Measurements from ENCODE around the gene TSC22D2.

The TSC22D2 gene

GRCh38 chr3:150394606-150395005 is 13.5 kb upstream of the TSC22D2 start:
- TF ChIP-seq CTCF (conservative IDR thresholded peaks at IDR 0.05; ENCODE audit: low read length) (no peak), EZH2phosphoT487 (IDR thresholded peaks at IDR 0.05; ENCODE audit: borderline replicate concordance) (no peak)
- no peak overlapping the region for H2AFZ ChIP-seq (ENCODE audit: low read length)
- no peak overlapping the region for H3K4me2 ChIP-seq (ENCODE audit: low read depth, low read length, poor library complexity, severe bottlenecking)
- H4K20me1 ChIP-seq (ENCODE audit: insufficient read depth, low read length, poor library complexity, severe bottlenecking) = no peaks in the 10 kb centered on the region
- no peak overlapping the region for H3K4me3 ChIP-seq (ENCODE audit: low read length, poor library complexity, severe bottlenecking)
- H3K36me3 ChIP-seq (ENCODE audit: insufficient read depth, low read length) = no peaks in the 10 kb centered on the region
- H3K9me3 ChIP-seq (ENCODE audit: insufficient read depth, low read depth, low read length) = no peaks in the 10 kb centered on the region
- no peaks in the 10 kb centered on the region for H3F3A ChIP-seq (ENCODE audit: low read depth)
- no peak overlapping the region for H3K9ac ChIP-seq (ENCODE audit: low read depth, low read length, poor library complexity, severe bottlenecking)
- no peaks in the 10 kb centered on the region for H3K27me3 ChIP-seq (ENCODE audit: insufficient read depth, low read length, poor library complexity, severe bottlenecking)
- no peaks in the 10 kb centered on the region for H3K79me2 ChIP-seq (ENCODE audit: insufficient read depth, low read length)
- peaks cover 15% of the 10 kb centered on the region for H3K4me1 ChIP-seq (ENCODE audit: insufficient read depth, low read length, poor library complexity, severe bottlenecking)
- no peaks in the 10 kb centered on the region for H3K9me2 ChIP-seq (replicated peaks; ENCODE audit: low read depth, low read length)

GRCh38 chr3:150396491-150396890 is 11.6 kb upstream of the TSC22D2 start:
- no peaks in the 10 kb centered on the region for H3K79me2 ChIP-seq (ENCODE audit: insufficient read depth, low read length)
- no peak overlapping the region for H2AFZ ChIP-seq (ENCODE audit: low read length)
- no peaks in the 10 kb centered on the region for H3F3A ChIP-seq (ENCODE audit: low read depth)
- H3K9me2 ChIP-seq (replicated peaks; ENCODE audit: low read depth, low read length) = no peaks in the 10 kb centered on the region
- H3K27me3 ChIP-seq (ENCODE audit: insufficient read depth, low read length, poor library complexity, severe bottlenecking) = no peaks in the 10 kb centered on the region
- TF ChIP-seq EZH2phosphoT487 (IDR thresholded peaks at IDR 0.05; ENCODE audit: borderline replicate concordance) = no peak
- TF ChIP-seq CTCF (conservative IDR thresholded peaks at IDR 0.05; ENCODE audit: low read length) = no peak
- H3K9ac ChIP-seq (ENCODE audit: low read depth, low read length, poor library complexity, severe bottlenecking) = no peak overlapping the region
- H3K36me3 ChIP-seq (ENCODE audit: insufficient read depth, low read length) = no peaks in the 10 kb centered on the region
- no peaks in the 10 kb centered on the region for H3K4me1 ChIP-seq (ENCODE audit: insufficient read depth, low read length, poor library complexity, severe bottlenecking)
- H3K4me2 ChIP-seq (ENCODE audit: low read depth, low read length, poor library complexity, severe bottlenecking) = no peak overlapping the region
- no peaks in the 10 kb centered on the region for H3K9me3 ChIP-seq (ENCODE audit: insufficient read depth, low read depth, low read length)
- H3K4me3 ChIP-seq (ENCODE audit: low read length, poor library complexity, severe bottlenecking) = no peak overlapping the region
- no peaks in the 10 kb centered on the region for H4K20me1 ChIP-seq (ENCODE audit: insufficient read depth, low read length, poor library complexity, severe bottlenecking)

- TF ChIP-seq CTCF (conservative IDR thresholded peaks at IDR 0.05; ENCODE audit: low read length) (no peak), EZH2phosphoT487 (IDR thresholded peaks at IDR 0.05; ENCODE audit: borderline replicate concordance) (no peak)
- H3K27me3 ChIP-seq (ENCODE audit: insufficient read depth, low read length, poor library complexity, severe bottlenecking) = no peaks in the 10 kb centered on the region
Measured at GRCh38 chr3:150396956-150397550, 11.0 kb upstream of the TSC22D2 start.

More at GRCh38 chr3:150396956-150397550, 11.0 kb upstream of the TSC22D2 start:
- H4K20me1 ChIP-seq (ENCODE audit: insufficient read depth, low read length, poor library complexity, severe bottlenecking) = no peaks in the 10 kb centered on the region
- no peak overlapping the region for H3K9ac ChIP-seq (ENCODE audit: low read depth, low read length, poor library complexity, severe bottlenecking)
- H3K4me3 ChIP-seq (ENCODE audit: low read length, poor library complexity, severe bottlenecking) = no peak overlapping the region
- H3K36me3 ChIP-seq (ENCODE audit: insufficient read depth, low read length) = no peaks in the 10 kb centered on the region
- H3K4me2 ChIP-seq (ENCODE audit: low read depth, low read length, poor library complexity, severe bottlenecking) = no peak overlapping the region
- H2AFZ ChIP-seq (ENCODE audit: low read length) = no peak overlapping the region
- H3K4me1 ChIP-seq (ENCODE audit: insufficient read depth, low read length, poor library complexity, severe bottlenecking) = no peaks in the 10 kb centered on the region
- H3K9me2 ChIP-seq (replicated peaks; ENCODE audit: low read depth, low read length) = no peaks in the 10 kb centered on the region
- H3F3A ChIP-seq (ENCODE audit: low read depth) = no peaks in the 10 kb centered on the region
- no peaks in the 10 kb centered on the region for H3K79me2 ChIP-seq (ENCODE audit: insufficient read depth, low read length)
- no peaks in the 10 kb centered on the region for H3K9me3 ChIP-seq (ENCODE audit: insufficient read depth, low read depth, low read length)
